ENCODE measurements around the gene FAM3A.

DNA sequence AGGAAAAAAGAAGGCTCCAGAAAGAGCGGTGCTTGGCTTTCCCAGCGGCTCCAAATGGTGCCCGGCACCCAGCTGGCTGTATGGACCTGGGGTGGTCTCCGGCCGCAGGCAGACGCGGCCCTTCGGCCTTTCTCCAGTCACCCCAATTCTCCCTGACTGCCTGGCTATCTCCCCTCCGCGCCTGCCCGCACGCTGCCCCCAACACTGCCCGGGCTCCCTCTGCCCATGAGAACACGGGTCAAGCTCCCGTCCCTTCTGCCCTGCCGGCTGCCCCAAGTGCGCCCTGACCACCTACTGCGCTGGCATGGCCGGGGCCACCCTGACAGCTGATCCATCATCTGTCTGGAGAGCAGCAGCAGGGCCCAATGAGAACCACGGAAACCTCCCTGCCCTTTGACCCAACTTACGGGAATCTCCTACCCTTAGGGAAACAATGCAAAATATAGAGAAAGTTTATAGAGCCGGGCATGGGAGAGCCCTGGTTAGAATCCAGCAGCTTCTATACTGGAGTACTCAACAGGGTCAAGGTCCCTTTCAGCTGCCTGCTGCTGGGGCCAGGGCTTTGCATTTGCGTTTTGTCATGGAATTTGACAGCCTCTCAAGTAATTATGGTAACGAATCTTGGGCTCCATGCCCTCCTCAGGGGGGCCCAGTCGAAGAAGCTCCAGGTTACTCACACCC, 1.2 kb upstream of the FAM3A start:
- TF ChIP-seq, protein P1, sequence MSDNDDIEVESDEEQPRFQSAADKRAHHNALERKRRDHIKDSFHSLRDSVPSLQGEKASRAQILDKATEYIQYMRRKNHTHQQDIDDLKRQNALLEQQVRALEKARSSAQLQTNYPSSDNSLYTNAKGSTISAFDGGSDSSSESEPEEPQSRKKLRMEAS (IDR thresholded peaks at IDR 0.05; ENCODE audit: low read depth), result no peak
- TF ChIP-seq ELF1 (IDR thresholded peaks at IDR 0.05), result no peak

All from SK-N-SH (cell line).